C1 segment of cervical spinal cord (tissue), 14 donors: Measurements from ENCODE around the gene KBTBD7.
"Not testable (repeated sequence)": the region's sequence is repeated elsewhere in the genome, so short reads cannot be mapped to it uniquely, and the experiment has no call there.

Experiments
- DNase-seq, 14 donors: peaks; one replicate each; lab custom pipeline; 2025; lab: John Stamatoyannopoulos, UW

KBTBD7 gene

DNA sequence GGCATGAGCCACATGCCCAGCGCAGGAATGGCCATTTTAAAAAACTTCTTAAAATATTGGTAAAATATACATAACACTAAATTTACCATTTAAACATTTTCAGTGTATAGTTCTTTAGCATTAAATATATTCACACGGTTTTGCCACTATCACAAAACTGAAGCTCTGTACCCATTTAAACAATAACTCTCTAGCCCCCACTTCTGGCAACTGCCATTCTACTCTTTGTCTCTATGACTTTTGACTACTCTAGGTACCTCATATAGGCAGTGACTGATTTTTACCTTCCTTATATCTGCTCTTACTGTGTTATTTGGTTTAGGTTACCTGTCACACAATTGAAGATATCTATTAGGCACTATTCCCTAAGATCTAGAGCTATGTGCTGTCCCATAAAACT lies 2.3 kb upstream of the KBTBD7 start:
- DNase-seq = no peak

DNA sequence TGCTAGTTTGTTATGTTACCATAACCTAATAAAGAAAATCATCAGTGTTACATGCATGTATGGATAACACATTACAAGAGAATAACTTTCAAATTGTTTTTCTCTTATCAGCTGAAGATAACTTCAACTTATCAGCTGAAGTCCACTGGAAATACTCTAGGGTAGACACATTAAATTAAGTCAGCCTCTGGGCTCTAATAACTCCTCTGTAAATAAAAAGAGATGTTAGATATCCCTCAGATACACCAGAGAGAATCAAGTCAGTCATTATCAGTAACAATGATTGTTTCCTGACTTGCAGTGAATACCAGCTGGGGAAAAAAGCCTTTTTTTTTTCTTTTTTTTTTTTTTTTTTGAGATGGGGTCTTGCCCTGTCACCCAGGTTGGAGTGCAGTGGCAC lies 1.6 kb upstream of the KBTBD7 start:
- no peak for DNase-seq

DNA sequence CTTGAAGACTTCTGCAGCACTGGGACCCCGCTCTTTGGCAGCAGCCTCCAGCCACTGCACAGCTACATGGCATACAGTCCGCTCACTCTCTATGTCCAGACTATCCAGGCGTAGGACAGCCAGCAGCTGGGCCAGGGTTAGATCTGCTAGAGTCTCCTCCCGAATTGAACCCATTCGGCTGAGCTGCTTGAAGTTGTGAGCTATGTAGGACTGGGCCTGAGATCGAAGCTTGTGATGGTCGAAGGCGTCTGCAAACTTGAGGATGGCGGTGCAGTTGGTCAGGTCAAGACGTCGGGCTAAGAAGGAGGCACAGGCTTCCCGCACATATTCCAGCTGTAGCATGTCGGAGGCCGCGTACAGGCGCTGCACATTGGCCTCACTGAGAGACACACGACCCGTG lies 900 bp downstream of the KBTBD7 start:
- DNase-seq = peak in 1 of 14 donors; percentile 15

DNA sequence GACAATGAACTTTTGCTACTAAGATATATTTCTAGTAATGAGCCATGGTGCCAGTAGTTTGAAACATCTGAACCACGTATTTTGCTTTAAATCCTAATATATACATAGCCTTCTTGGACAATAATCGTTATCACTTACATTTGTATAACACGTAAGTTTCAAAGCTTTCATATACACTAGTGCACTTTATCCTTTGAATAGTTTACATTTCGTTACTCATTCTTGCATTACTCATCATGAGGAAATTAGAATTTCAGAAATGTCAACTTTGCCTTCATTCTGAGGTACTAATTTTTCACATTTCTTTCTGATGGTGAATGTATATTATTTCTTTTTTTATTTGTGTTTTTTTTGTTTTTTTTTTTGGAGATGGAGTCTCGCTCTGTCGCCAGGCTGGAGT lies 5.8 kb downstream of the KBTBD7 start:
- DNase-seq = no peak

DNA sequence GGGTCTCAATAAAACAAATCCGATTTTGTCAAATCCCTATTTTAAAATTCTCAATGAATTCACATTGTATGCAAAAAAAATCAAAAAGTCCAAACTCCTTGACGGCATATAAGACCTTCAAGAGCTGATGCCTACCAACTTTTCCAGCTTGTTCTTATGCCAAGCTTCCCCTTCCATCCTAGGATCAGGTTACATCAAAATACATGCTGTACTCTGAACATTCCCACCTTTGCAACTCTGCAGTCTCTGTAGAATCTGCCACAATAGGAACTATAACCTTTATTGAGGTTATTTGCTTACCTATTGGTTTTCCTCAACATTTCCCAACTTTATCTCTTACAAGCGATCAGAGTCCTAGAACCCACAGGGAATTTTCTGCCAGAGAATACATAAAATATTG lies 7.9 kb downstream of the KBTBD7 start:
- DNase-seq = no peak

DNA sequence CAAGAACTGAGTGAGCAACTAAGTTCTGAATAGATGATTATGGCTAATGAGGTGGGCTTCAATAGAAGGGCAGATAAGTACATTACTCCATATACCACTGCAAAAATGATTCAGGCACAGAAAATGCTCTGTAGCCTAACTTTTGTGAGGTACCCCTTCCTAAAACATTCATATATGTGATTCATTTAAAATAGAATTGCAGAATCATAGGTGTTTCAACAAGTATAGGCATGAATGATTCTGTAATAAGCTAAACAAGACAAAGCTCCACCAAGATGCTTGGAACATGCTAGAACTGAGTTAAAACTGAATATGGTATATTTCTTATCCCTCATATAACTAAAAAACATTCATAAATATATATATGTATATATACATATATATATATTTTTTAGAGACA lies 12.1 kb downstream of the KBTBD7 start:
- DNase-seq = no peak

DNA sequence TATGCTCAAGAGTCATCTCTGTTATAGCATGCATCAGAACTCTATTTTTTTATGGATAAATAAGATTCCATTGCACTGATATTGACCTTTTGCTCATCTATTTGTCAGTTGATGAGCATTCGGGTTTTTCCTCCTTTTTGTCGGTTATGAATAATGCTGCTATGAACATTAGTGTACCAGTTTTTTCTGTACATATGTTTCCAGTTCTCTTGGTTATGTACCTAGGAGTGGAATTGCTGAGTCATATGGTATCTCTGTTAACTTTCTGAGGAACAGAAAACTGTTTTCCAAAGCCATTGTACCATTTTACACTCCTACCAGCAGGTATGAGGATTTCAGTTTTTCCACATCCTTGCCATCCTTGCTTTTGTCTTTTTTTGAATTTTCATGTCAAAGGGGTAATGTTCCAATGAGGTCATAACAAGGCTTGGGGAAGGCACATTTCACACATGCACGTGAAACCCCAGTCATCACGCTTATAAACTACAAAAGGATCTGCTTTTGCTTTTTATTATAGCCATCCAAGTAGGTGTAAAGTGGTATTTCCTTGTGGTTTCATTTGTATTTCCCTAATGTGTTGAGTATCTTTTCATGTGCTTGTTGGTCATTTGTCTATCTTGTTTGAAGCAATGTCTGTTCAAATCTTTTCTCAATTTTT lies 14.6 kb downstream of the KBTBD7 start:
- no peak for DNase-seq

DNA sequence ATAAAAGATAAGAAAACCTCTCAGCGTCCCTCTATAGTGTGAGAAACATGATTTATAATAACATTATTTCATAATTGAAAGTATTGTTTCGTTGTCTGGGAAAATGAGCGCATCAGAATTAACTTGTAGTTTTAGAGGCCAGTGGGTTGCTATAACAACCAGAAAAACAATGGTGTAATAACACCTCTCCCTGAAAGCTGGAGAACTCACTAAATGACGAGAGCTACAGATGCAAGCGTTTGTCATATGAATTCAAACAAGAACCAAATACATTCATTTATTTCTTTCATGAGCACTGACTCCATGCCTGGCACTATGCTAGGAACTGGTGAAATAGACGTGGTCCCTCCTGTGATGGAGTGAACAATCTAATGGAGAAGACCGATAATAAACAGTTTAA lies 16.3 kb downstream of the KBTBD7 start:
- DNase-seq = no peak

DNA sequence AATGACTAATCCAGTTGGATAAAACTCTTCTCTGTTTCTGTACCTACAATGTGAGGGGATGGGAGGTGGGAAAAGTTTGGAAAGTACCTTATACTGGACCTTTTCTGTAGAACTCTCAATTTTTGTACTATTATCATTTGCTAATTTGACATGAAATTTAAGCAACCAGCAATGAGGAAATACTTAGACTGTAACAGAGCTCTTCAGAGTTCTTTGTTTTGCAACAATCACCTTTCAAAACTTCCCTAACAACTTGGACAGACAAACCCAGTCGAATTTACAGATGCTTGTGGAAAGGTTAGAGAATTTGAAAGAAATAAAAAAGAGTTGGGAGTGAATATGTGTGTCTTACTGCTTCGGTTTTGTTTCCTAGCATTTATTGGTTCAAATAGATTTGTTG lies 16.8 kb downstream of the KBTBD7 start:
- no peak for DNase-seq

DNA sequence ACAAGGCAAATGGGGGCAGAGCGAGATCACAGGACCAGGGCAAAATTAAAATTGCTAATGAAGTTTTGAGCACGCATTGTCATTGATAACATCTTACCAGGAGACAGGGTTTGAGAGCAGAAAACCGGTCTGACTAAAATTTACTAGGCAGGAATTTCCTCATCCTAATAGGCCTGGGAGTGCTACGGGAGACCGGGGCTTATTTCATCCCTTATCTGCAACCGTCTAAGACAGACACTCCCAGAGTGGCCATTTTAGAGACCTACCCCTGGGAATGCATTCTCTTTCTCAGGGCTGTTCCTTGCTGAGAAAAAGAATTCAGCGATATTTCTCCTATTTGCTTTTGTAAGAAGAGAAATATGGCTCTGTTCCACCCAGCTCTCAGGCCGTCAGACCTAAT lies 18.8 kb downstream of the KBTBD7 start:
- DNase-seq = not testable (repeated sequence)

DNA sequence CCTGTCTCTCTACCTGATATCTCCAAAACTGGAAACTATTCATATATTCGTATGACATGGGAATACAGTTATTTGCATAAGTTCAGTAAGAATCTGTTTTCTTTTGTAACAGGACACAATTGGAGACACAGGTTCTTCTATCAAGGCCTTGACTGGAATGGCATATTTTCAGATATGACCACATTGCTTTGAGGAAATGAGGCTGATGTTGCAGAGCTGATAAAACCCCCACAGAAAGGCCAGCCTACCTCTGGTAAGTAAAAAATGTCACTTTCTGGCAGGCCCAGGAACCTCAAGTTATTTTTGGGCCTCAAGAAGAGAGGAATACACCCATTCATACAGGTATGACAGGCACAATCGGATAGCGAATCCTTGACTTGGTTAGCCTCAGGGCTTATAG lies 32.2 kb downstream of the KBTBD7 start:
- no peak for DNase-seq

DNA sequence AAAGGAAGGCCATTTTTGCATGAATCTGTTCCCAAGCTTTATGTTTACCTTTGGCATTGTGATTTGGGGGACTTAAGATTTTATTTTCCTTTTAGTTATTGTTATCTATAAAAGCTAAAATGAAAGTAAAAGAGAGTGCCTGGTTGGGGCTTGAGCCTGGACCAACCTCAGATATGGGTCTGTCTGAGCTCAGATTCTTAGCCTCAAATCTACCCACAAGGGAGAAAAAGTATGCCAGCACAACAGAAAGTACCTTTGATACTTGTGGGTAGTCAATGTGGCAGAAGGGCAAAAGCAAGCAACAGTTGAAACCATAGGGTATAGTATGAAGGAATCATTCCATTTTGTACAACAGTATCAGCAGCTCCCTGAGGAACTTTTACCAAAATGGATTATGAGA lies 35.2 kb downstream of the KBTBD7 start:
- DNase-seq = no peak

DNA sequence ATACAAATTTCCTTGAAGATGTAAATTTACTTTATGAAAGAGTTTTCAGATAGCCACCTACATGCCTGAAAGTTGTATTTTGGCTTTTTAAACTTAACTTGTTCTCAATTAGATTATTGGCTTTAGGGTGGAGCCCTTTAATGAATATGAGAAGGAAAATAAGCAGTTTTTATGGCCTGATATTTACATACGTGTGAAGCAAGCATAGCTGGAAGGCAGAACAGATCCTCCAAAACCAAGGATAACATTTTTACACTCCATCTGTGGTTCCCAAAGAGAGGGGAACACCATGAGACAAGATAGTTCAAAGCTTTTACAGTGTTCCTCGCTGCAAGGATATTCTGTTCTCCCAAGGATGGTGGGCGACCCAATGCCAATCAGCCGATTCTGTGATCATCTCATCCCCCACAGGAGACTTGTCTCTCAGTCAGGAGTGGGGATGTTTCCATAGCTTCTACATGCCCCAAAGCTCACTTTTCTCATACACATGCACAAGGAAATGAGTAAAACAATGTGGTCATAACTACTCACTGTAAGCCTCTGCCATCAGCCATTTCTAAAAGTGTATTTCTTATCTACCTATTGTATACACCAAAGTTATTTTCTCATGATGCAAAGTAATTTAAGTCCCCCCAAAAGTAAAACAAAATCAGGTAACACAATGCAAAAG lies 37.2 kb downstream of the KBTBD7 start:
- no peak for DNase-seq

DNA sequence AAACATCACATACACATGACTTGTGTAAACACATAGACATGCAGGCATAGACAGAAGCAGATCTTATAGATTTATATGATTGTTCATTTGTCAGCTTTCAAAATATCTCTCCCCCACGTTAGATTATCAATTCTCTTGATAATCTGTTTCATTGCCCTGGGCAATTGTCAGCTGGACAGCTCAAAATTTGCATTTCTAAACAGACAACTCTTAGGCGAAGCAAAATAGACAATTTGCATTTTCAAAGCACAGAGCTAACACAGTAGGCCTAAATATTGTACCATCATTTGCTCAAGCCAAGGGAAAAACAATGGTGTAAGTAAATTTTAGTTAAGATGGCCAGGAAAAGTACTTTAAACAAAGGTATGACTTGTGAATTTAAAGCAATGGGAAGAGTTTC lies 37.7 kb downstream of the KBTBD7 start:
- DNase-seq = no peak

DNA sequence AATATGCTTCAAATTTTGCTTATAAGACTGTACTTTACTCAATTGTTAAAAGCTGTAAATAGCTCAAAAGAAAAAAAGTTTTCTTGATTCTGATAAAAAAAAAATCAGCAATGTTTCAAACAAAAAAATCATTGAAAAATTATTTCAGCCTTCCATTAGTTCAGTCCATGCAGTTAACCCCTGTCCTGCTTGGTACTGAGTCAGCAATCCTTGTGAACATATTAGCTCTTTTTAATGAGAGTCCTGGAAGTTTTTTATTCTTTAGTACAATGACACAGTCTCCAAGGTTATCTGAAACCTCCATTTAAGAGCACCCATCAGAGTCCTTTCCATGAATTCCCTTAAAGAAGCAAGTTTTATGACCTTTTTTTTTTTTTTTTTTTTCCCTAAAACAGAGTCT lies 40.3 kb downstream of the KBTBD7 start:
- no peak for DNase-seq

DNA sequence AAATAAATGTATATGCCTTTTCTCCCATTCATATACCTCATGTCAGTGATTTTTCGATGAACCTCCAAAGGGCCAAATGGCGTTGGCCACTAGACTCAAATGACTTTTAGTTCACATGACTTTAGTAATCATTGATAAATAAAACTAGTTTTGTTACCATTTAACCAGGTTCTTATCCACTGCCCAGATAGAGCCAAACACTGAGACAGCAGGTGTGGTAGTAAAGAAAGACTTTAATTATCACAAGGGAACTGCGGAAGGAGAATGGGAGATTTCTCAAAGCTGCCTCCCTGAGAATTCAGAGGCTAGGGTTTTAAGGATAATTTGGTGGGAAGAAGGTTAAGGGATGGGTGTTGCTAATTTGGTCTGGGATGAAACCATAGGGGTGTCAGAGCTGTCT lies 42.4 kb downstream of the KBTBD7 start:
- no peak for DNase-seq

DNA sequence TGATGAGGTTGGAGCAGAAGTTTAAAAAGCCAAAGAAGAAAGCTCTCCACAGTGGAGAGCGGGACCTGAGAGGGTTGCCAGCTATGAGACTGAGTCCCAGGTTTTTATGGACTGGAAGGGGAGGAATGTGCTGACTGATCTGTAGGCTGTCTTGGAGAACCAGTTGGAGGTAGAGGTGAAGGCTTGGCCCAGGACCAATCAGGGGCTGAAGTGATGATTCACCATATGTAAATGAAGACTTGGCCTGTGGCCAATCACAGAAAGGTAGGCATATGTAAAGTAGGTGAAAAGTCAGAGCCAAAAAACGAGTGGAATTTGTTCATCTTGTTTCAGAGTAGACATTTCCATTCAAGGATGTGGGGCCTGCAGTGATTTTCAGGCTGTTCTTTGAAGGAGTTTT lies 44.3 kb downstream of the KBTBD7 start:
- DNase-seq = no peak

DNA sequence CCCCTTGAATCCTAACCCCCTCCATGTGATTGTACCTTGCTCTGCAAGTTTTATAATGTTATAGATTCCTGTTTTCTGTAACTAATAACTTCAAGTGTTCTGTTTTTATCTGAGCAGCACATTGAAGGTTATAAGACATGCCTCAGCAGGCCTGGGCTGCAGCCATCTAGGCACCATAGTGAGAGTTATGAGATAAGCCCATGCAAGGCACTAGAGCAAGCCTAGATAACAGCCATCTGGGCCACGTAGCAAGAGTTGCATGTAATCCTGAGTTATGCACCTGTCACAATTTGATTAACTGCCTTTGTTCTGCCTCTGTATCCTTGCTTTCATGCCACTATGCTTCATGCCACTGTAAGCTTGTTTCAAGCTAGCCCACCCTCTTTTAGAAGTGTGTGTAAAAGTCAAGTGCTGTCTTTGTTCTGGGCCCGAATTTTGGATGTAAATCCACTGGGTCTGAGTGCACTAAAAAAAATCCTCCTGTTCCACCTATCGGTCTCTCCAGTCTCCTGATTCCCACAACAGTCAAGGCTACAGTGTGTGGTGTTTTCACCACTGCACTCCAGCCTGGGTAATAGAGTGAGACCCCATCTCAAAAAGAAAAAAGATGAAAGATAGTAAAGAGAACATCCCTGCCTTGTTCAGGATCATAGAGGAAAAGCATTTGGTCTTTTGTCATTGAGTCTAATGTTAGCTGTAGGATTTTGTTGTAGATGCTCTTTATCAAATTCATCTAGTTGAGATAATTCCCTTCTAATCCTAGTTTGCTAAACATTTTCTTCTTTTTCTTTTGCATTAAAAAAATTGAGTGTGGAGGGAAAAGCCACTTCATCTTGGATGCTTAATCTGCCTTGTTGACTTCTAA lies 45.7 kb downstream of the KBTBD7 start:
- DNase-seq = no peak

DNA sequence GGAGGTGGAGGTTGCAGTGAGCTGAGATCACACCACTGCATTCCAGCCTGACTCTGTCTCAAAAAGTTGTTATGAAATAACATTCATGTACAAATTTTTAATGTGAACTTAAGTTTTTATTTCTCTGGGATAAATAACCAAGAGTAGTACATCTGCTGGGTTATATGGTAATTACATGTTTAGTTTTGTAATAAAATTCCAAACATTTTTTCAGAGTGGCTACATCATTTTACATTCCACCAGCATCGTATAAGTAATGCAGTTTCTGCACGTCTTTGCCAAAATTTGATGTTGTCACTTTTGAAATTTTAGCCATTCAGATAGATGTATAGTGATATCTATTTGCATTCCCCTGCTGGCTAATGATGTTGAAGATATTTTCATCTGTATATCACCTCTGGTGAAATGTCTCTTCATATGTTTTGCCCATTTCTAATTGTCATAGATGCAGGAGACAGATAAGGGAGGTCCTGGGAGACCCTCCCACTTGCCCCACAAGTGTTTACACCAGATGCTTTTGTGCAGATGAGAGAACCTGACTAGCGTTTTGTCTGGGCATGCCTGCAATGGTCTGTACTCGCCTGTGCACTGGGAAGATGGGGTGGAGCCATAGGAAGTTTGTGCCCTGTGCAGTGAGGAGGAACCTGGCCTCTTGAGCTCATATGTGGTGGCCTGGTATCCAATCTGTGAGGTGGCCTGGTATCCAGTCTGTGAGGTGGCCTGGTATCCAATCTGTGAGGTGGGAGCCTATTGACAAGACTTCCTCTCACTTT lies 49.0 kb downstream of the KBTBD7 start:
- DNase-seq = no peak

DNA sequence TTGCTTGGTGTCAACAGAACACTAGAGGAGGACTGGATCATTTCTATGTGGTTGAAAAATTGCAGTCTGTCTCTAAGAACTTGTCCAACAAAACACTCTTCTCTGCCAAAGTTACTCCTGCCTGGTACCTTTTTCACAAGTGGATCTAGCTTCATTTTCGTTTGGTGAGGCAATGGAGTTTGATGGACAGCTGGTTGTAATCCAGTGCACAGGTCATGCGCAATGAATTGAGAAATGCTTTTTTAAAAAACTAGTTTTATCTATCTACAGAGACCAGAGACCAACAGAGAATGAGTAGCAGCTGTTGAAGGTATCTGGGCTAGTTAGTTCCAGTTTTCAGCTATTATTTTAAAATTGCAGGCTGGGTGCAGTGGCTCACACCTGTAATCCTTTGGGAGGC lies 49.8 kb downstream of the KBTBD7 start:
- DNase-seq = no peak
